Activated CD4-positive, alpha-beta T cell treated with anti-CD3 and anti-CD28 coated beads, Interleukin-2, amount 50 U/mL, for 48 hours (primary cell): ENCODE measurements around the gene TOR2A.

Source experiments
- DNase-seq, 2 experiments: peaks; one replicate each; pipeline ENCODE4 v3.0.0-alpha.2; 2020

The TOR2A gene

DNA sequence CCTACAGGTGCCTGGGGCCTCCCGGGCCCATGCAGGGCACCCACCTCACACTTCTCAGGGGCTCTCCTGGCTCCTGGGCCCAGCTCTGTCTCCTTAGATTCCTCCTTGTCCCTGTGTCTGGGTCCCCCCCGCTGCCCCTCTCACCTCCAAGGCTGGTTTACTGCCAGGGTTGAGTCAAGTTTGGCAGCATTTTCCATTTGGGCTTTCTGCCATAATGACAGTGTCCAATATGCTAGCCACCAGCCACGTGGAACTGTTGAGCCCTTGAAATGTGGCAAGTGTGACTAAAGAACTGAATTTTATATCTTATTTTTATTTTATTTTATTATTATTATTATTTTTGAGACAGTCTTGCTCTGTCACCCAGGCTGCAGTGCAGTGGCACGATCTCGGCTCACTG lies 17.3 kb downstream of the TOR2A start:
- no peak for DNase-seq

DNA sequence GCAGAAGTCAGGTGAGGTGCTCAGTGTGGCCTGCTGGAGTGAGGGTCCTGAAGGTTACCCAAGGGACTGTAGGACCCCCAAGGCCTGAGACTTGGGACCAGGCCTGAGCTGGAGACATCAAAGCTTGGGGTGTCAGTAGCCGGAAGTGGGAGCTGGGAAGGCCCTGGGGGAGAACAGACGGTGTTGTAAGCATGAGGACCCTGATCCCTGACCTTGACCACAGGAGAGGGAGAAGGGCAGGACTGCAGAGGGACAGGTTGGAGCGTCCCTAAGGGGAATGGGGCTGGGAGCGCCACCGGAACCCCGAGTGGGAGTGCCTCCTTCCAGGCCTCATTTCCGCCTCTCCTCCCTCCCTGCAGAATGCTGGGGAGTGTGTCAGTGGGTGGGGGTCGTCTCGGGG lies 18.7 kb downstream of the TOR2A start:
- no peak for DNase-seq

DNA sequence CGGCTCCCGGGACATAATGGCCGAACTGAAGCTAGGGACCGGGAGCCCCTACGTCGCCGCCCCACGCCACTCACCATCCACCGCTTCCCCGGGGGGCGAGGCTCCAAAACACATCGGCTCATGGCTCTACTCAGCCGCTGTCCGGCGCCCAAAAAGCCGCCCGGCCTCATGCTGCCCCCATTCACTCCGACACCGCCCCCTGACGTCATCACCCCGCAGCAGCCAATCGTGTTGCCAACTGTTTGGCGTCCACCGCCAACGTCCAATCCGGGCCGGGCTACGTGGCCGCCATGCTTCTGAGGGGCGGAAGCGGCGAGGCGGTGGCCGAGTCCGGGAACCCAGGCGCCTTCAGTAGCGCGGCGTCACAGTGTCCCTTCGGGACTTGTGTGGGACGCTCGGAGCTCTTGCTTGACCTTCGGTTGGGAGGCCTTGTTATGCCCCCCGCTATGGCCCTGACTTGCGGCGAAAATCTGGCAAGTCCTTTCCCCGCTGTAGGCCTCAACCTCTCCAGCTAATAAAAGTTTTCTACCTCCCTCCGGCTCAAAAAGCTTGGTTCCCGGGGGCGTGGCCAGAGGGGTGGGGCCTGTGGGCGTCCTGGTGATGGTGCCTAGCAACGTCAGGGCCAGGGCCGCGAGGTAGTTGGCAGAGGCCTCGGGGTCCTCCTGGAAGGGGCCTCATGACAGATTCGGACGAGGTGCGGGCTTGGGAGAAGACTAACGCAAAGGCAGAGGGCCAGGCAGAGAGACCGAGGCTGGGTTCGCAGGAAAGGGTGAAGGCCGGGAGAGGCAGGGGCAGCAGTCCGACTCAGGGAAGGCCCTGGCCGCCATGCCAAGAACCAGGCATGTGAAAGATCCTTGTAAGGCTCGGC lies 19.4 kb downstream of the TOR2A start, which contains the start of the genes PTRH1 and TTC16:
Gene PTRH1, minus strand, starts transcription at position 194 of the 868 bp plus-strand sequence. Its CDS starts 24 bp downstream, at position 170.
Gene TTC16, plus strand, starts transcription at position 610 of the 868 bp plus-strand sequence. Its CDS starts 67 bp downstream, at position 677.
- peak; percentile 98 to 99 for DNase-seq

DNA sequence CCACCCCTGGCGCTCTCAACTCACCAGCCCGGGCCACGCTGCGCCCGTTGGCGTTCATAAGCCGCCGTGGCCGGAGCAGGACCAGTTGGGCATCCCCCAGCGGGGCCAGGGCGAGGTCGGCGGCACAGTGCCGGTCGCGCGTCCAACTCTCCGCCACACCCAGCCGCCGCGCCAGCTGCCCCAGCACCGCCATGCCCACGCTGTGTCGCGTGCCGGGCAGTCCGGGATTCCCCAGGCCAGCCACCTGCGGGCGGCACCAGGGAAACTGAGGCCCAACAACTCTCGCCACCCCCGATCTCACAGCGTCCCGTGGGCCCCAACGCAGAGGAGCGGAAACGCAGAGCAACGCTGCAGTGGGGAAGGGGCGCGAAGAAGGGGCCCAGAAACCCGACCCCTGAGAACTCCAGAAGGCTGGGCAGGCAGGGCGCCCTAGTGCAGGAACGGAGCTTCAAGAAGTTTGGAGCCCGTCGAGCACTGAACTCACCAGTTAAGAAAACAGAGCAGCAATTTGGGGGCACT lies 20.1 kb downstream of the TOR2A start:
- peak; percentile 16 to 28 for DNase-seq

DNA sequence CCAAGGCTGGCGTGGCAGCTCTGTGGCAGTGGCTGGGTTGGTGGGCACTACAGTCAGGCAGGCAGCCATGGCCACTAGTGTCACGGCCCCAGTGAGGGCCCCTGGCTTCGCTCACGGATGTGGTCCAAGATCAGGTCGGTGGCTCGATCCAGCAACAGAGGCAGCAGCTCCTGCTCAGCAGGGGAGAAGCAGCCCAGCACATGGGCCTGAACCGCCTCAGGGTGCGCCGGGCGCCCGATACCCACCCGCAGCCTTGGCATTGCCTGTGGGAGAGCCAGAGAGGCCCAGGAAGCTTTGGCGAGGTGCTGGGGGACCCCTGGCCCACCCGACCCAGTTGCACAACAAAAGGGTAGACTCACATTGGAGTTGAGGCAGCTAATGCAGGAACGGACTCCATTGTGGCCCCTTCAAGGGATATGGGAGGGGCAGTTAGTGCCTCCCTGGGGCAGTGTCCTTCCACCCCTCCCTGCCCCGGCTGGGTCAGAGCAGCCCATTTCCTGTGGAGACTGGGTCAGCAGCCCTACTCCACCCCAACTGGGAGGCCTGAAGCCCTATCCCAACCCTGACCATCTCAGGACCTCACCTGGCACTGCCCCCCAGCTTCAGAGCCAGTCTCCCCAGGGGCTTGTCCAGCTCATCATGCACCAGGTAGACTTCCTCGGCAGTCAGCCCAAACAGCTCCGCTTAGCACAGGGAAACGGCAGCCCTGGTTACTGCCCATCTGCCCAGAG lies 20.9 kb downstream of the TOR2A start:
- DNase-seq: no peak

DNA sequence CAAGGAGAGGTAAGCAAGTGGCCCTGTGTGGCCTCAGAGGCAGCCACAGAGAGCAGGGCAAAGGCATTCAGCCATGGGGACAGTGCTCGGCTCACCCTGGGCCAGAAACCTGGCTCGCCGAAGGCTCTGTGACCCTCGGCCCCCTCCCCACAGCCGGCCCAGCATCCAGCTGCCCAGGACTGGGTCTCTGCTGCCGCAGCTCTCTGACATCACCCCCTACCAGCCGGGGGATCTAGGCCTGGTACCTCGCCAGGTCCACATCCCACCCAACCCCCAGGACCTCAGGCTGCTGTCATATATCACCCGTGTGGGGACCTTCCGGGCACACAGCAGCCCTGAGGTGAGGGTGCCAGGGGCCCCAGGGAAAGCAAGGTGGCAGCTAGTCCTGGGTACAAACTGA lies 22.2 kb downstream of the TOR2A start:
- DNase-seq: no peak

DNA sequence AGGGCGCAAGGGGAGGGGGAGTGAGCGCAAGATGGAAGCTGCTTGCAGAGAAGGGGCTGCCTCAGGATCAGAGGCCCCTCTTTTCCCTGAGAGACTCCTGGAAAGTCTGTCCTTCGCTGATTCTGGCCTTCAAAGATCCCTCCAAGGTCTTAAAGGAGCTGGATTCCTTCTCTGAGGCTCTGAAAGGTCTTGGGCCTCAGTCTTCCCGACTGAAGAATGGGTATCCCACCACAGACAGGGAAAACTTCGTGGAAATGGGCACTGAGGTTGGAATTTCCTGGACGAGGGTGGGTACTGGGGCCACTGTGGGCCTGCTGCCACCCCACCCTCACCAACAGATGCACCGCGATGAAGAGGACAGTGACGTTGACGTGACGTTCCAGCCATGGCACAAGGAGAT lies 22.7 kb downstream of the TOR2A start:
- DNase-seq: no peak

DNA sequence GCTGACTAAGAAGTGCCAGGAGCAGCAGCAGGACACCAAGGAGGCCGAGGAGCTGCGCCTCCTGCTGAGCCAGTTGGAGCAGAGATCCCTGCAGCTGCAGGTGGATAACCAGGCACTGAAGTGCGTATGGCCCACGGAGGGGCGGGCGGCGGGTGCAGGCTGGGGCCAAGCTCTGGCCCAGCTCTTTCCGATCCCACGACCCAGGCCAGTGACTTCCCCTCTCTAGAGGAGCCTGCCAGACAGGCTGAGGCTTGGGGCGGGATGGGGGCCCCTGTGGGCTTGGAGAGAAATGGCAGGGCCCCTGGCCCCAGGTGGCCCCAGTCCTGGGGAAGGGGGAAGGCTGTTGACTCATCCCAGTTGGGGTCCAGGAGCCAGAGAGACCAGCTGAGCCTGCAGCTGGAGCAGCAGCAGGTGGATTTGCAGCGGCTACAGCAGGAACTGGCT lies 23.2 kb downstream of the TOR2A start:
- DNase-seq: no peak

DNA sequence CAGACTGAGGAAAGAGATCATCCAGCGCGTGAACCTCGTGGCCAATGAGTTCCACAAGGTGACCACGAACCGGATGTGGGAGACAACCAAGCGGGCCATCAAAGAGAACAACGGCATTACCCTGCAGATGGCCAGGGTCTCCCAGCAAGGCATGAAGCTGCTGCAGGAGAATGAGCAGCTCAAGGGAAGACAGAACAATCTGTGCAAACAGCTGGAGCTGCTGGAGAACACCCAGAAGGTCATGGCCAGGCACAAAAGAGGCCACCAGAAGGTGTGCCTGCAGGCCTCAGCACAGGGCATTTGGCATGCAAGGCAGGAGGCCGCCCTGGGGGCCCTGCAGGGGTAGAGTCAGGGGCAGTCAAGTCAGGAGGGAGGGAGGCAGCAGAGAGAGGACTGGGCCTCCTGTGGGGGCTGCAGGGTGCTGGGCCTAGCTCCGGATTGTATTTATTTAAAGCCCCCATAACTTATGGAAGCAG lies 23.8 kb downstream of the TOR2A start:
- DNase-seq: no peak

DNA sequence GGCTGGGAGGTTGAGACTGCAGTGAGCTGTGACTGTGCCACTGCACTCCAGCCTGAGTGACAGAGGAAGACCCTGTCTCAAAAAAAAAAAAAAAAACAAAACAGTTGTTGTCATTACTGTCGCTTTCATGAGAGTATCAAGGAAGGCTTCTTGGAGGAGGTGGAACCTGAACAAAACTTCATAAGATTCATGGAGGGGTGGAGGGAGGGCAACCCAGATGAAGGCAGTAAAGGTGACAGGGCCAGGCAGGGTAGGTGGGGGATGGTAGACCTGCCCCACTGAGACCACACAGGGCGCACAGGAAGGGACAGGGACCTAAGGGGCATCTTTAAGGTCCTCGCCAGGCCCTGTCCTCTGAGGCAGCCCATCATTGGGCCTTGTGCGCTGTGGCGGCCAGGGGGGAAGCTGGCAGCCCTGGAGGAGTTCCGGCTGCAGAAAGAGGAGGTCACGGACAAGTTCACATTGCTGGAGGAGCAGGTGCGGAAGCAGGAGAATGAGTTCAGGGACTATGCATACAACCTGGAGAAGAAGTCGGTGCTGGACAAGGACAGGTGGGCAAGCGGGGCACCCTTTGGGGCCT lies 24.8 kb downstream of the TOR2A start:
- no peak for DNase-seq

DNA sequence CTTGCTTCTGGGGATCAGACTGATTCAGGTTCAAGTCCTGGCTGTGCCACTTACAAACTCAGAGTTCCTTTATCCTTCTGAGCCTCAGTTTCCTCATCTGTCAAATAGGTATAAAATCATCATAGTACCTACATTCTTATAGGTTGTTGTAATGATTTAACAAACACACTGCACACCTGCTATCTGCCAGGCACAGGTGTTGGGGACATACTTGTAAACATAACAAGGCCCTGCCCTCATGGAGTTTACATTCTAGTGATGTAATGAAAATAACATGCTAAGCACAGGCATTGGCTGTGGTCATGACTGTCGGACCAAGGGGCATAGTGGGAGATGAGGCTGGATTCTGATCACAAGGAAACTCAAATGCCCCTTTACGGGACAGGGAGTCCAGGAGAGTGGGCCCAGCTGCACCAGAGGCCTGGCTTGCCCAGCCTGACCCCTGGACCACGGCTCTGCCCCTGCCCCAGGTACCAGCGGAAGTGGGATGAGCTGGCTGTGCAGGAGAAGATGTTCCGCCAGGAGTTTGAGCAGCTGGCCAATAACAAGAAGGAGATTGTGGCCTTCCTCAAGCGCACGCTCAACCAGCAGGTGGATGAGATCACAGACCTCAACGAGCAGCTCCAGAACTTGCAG lies 26.0 kb downstream of the TOR2A start:
- no peak for DNase-seq

DNA sequence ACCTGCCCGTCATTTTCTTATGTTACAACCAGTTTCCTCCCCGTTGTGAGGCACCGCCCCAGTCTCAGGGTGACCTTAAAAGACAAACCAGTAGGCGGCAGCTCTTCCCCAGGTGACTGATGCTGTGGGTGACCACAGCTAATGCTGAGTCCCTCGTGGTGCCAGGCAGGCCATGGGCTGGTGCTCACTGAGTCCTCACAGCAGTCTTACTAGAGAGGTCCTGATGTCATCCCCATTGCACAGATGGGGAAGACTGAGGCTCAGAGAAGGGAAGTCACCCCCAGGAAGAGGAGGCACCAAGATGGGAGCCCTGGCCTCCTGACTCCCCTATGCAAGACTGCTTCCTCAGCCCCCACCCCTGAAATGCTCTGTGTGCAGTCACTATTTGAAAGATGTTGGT lies 27.3 kb downstream of the TOR2A start:
- DNase-seq: peak; percentile 19 to 45

DNA sequence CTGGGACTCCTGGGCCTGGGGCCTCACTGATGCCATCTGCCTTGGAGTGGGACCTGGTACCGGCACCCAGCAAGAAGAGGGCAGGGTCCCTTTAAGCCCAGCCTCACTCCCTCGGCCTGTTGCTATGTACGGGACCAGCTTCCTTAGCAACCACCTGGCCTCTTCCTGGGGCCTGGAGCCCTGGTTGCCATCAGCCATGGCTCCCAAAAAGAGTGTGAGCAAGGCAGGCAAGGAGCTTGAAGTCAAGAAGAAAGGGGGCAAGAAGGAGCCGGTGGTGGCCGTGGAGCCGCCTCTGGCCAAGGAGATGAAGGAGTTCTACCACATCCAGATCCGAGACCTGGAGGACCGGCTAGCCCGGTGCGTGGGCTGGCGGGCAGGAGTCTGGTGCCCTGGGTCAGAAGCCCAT lies 28.3 kb downstream of the TOR2A start, which contains the start of gene CFAP157:
Gene CFAP157, plus strand, starts transcription at position 153 of the 406 bp plus-strand sequence. Its CDS starts 44 bp downstream, at position 197.
- DNase-seq: no peak

DNA sequence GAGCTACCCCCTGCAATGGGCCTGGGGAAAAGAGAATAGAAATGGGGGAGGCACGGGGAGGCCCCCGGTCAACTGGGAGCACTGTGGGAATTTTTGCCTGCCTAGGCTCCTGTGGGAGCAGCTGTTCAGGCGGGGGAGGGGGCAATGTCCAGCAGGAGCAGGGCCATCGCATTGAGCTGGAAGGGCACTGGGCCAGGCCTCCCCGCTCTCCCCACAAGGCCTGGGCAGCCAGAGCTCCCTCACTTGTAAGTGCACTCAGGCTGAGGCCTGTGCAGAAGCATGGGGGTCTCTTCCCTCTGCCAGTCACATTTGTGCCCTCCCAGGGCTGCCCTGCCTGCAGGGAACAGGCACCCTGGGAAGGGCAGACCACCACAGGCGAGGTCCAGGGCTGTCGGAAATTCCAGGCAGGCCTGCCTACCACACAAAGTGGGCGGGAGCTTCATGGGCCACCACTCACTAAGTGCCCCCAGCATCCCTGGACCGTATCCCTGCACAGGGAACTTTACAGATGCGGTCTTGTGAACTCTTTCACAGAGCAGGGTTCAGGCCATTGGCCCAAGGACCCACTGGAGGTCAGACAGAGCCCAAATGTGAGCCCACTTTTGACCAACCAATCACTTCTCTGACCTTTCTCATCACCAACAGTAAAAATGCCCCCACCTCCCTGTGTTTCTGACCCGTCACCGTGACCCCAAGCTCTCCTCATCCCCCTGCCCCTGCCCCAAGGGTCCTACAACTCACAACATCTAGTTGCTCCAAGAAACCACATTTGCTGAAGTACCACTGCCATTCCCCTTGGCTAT lies 29.3 kb downstream of the TOR2A start:
- no peak for DNase-seq

DNA sequence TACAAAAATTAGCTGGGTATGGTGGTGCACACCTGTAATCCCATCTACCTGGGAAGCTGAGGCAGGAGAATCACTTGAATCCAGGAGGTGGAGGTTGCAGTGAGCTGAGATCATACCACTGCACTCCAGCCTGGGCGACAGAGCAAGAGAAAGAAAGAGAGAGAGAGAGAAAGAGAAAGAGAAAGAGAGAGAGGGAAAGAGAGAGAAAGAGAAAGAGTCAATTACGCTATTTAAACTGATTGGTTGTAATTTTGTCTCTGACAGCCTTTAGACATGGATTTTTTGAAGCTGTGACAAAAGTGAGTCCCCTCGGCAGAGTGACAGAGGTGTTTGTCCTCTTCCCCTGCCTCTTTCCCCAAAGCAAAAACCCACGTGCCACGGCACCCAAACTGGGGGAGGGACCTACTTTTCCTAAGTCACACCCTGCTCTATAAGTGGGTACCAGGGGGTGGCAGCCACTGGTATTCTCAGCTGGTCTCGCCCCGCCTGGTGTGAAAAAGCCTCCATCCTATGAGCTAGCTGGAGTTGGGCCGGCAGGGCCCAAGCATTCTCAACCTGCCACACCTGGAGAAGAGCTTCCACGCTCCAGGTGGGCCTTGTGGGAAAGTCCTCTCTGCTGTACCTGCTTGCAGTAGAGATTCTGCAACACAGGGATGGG lies 31.7 kb downstream of the TOR2A start:
- no peak for DNase-seq

DNA sequence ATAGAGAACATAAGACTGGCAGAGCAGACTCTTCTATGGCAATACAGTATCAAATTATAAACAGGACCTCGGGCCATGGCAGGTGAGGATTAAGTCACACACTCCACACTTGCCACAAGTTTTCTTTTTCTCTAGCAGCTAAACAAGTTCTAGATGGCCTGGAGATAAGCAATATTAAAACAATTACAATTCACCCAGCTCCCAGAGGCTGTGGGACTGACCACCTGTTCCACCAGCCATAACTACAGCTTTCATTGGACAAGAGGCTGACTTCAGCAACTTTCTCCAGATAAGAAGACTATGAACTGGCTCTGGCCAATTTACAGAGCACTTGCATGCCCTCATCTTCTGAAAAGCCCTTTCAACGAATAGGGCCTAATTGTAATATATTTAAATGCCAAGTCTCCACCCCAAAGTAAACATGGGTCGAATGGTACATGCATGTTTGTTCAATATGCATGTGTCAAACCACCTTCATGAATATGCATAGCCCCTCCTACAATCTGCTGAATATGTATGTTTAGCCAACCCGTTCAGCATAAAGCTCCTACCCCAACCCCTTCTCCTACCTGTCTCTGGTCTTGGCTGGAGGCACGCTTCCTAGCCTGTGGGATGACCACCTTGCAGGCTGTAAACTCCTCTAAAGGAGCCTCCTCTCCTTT lies 34.4 kb downstream of the TOR2A start:
- no peak for DNase-seq

DNA sequence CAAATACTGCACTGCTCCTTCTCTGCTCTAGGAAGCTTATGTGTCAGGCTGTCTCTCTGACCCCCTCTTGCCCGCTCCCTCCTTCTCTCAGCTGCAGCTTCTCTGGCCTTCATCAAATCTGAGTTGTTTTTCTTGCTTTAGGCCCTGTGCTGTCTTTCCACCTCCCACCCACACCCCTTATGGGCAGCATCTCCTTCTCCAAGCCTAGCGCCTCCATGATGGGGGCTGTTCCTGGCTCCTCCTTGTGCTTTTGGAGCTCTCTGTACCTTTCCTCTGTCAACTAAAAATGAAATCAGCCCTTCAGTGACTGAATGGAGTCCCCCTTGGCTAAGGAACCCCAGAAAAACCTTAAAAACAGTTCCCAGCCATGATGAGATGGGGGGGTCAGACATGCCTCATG lies 35.0 kb downstream of the TOR2A start:
- no peak for DNase-seq

DNA sequence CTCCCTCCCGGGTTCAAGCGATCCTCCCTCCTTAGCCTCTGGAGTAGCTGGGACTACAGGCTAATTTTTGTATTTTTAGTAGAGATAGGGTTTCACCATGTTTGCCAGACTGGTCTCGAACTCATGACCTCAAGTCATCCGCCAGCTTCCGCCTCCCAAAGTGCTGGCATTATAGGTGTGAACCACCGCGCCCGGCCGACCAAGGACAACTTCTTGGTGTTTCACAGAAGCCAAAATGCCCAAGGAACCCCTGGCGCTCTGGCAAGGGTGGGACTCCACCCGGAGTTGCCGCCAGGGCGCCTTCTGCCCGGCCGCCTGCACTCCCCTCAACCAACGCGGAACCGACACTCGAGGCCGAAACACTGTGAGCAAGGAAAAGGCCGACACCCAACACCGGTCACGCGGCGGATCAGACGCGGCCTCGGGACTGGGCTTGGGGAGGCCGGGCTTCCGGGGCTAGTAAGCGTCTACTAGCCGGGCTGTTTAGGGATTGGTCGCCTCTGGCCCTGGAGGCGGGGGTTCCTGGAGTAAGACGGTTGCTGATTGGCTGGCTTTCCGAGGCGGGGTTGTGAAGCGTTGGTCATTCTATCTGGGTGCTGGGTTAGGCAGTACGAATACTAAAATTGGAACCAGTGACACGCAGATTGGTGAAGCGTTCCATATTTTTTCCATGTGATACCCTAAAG lies 36.0 kb downstream of the TOR2A start:
- peak; percentile 88 to 93 for DNase-seq

DNA sequence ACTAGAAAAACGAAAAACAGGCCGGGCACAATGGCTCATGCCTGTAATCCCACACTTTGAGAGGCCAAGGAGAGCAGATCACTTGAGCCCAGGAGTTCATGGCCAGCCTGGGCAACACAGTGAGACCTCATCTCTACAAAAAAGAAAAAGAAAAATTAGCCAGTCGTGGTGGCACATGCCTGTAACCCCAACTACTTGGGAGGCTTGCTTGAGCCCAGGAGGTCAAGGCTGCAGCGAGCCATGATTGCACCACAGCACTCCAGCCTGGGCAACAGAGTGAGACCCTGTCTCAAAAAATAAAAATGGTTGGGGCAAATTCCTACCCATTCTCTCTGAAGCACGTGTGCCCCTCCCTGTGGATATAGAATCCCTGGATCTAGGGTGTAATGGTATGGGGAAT lies 36.7 kb downstream of the TOR2A start:
- no peak for DNase-seq

DNA sequence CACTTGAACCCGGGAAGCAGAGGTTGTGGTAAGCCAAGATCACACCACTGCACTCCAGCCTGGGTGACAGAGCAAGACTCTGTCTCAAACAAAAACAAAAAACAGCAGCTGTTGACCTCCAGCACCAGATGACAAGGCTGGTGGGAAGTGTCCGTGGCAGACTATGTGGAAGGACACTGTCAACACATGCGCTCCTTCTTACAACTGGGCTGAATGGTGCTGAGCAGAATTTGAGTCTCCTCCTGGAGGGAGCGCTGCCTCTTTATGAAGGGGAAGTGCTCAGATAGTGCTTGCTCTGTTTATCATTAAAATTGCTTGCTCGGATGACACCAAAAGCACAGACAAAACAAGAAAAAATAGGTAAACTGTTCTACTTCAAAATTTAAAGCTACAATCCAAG lies 37.5 kb downstream of the TOR2A start:
- DNase-seq: no peak
